Memory B cell (primary cell): Measurements from ENCODE around the gene COA8.
"Not testable (repeated sequence)": the region's sequence is repeated elsewhere in the genome, so short reads cannot be mapped to it uniquely, and the experiment has no call there.

Experiments
- ATAC-seq: fragments of 150-1000 bp; cut with Tn5 transposase; 2 replicates; pipeline ENCODE4 v1.10.0; 2021; ENCODE audit warnings: low read depth, mild to moderate bottlenecking, moderate library complexity
- DNase-seq, 2 donors: peaks; one replicate each; pipeline ENCODE4 v3.0.0; 2022; ENCODE audit warnings: low spot score in 2 of 2
- H3K27ac Mint-ChIP-seq: one replicate; pipeline ENCODE4 v1.8.0; 2022; ENCODE audit warnings: mild to moderate bottlenecking, moderate library complexity, mixed read lengths
- H3K27me3 Mint-ChIP-seq: one replicate; pipeline ENCODE4 v1.8.0; 2022; ENCODE audit warnings: mixed read lengths
- H3K36me3 Mint-ChIP-seq: one replicate; pipeline ENCODE4 v1.8.0; 2022; ENCODE audit warnings: mild to moderate bottlenecking, mixed read lengths
- H3K4me1 Mint-ChIP-seq: one replicate; pipeline ENCODE4 v1.8.0; 2022; ENCODE audit warnings: mixed read lengths
- H3K4me3 Mint-ChIP-seq: one replicate; pipeline ENCODE4 v1.8.0; 2022; ENCODE audit warnings: mild to moderate bottlenecking, moderate library complexity, mixed read lengths
- H3K9me3 Mint-ChIP-seq: one replicate; pipeline ENCODE4 v1.8.0; 2022; ENCODE audit warnings: mixed read lengths

COA8 gene

DNA sequence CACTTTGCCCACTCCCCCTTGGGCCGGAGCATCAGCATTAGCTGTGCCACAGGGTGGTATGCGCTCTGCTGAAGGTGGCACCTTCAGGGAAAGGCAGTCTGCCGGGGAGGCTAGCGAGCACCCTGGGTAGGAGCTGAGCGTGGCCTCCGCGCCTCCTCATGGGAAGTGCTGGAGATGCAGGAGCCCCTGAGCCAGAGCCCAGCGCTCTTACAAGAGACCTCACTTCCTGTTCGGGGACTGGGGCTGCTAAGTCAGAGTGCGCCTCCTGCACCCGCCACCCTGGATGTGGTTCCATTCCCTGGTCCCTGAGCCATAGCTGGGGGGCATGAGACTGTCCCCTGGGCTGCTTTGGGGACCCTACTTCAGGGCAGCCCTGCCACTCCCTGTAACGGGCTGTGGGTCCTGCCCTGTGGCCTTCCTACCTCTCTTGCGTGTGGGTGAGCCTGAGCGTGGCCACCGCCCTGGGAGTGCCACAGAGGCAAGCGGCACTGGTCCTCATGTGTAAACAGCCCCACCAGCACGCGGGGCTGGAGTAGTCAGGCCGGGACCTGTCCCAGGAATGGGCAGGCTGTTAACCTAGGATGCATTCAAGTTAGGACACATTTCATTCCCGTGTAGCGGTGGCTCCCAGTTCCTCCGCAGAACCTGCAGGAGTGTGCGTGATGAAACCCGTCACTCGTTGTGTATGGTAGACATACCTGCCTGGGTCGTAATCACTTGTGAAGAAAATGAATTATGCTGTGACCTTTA, 19.4 kb downstream of the COA8 start:
- Mint-ChIP-seq H3K4me3 (no peak overlapping the region), H3K27me3 (no peaks in the 10 kb centered on the region), H3K4me1 (no peaks in the 10 kb centered on the region), H3K36me3 (peaks cover 9% of the 10 kb centered on the region), H3K27ac (no peak overlapping the region), H3K9me3 (no peaks in the 10 kb centered on the region)
- no peak for ATAC-seq
- DNase-seq = no peak

DNA sequence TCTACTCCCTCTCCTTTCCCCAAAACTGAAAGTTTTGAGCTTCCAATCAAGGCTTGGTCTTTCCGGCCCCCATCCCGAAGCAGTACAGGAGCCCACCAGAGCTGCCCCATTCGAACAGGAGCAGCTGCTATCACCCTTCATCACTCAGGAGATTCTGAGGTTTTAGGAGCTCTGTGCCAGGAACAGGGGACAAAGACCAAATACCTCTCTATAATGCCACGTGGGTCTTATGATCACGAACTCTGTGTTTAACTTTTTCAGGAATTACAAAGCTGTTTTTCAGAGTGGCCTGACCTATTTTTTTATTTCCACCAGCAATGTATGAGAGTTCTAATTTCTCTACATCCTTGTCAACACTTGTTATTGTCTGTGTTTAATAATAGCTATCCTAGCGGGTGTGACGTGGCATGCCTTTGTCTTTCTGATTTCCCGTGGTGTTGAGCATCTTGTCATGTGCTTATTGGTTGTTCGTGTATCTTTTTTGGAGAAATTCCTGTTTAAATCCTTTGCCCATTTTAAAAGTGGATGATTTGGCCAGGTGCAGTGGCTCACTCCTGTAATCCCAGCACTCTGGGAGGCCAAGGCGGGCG, 21.7 kb downstream of the COA8 start:
- no peak overlapping the region for H3K27ac Mint-ChIP-seq
- DNase-seq (no peak), ATAC-seq (no peak)
- no peaks in the 10 kb centered on the region for H3K9me3 Mint-ChIP-seq
- no peaks in the 10 kb centered on the region for H3K4me1 Mint-ChIP-seq
- peaks cover 11% of the 10 kb centered on the region for H3K36me3 Mint-ChIP-seq
- H3K4me3 Mint-ChIP-seq = no peak overlapping the region
- H3K27me3 Mint-ChIP-seq = no peaks in the 10 kb centered on the region

DNA sequence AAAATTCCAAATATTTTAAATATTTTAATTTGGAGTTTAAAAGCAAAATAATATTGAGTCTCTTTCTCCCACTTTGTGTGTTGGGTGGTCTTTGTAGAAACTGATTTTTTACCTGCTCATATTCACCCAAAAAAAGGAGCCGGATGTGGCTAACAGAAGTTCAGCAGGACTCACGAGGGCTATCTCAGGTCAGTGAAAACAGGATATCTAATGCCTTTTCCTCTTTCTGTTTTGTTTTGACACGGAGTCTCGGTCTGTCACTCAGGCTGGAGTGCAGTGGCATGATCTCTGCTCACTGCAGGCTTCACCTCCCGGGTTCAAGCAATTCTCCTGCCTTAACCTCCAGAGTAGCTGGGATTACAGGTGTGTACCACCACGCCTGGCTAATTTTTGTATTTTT, 30.8 kb downstream of the COA8 start:
- no peaks in the 10 kb centered on the region for H3K27me3 Mint-ChIP-seq
- ATAC-seq (peak; percentile 93), DNase-seq (no peak)
- peak overlapping the region; percentile 84 for H3K4me3 Mint-ChIP-seq
- peak overlapping the region; percentile 77 for H3K27ac Mint-ChIP-seq
- H3K4me1 Mint-ChIP-seq = no peaks in the 10 kb centered on the region
- peaks cover 3% of the 10 kb centered on the region for H3K36me3 Mint-ChIP-seq
- H3K9me3 Mint-ChIP-seq = no peaks in the 10 kb centered on the region

DNA sequence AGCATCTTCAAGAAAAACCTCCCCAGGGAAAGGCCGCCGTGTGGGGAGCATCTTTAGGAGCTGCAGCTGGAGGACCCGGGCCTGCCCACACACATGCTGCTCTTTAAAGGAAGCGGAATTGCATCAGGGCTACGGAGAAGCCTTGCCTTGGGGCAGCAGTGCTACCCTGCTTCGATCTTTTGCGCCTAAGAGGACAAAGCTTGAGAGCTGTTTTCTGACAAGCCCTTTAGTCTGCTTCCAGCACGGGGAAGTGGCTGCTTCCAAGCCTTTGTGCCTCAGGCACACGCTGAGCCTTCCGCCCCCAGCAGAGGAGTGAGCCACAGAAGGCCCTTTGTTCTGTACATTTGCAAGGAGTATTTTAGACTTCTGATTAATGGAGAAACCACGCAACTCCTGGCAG, 31.5 kb downstream of the COA8 start:
- Mint-ChIP-seq H3K27ac (no peak overlapping the region), H3K27me3 (no peaks in the 10 kb centered on the region), H3K36me3 (peaks cover 3% of the 10 kb centered on the region), H3K9me3 (no peaks in the 10 kb centered on the region), H3K4me1 (no peaks in the 10 kb centered on the region), H3K4me3 (peak overlapping the region; percentile 60)
- no peak for ATAC-seq
- no peak for DNase-seq

DNA sequence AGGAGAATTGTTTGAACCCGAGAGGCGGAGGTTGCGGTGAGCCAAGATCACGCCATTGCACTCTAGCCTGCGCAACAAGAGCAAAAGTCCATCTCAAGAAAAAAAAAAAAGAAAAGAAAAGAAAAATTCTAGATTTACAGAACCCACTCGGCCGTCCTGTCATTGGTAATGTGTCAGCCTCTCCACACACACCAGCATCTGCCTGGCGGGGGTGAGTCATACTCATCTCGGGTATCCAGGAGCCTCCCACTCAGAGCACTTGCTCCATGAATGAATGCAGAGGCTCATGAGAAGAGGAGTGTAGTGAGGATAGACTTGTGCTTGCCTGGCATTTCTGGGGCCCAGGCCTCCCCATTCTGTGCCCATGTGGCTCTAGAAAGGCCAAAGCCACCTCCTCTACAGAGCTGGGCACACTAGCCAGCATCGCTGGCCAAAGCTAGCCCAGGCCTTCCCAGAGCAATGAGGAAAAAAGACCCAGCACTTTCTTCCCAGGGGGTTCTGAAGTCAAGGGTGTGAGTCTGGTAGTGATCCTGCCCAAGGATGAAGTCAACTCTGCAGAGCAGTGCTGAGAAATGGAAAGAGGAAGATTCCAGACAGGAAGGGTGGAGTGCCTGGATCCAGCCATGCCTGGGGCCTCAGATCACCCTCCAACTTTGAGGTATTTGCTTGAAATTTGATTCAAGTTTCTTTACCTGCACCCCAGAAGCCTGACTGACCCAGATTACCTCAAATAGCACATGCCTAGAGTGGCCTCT, 35.0 kb downstream of the COA8 start:
- Mint-ChIP-seq H3K36me3 (peaks cover 3% of the 10 kb centered on the region), H3K4me3 (no peak overlapping the region), H3K4me1 (no peaks in the 10 kb centered on the region), H3K27ac (no peak overlapping the region), H3K9me3 (no peaks in the 10 kb centered on the region), H3K27me3 (no peaks in the 10 kb centered on the region)
- DNase-seq (no peak), ATAC-seq (no peak)

DNA sequence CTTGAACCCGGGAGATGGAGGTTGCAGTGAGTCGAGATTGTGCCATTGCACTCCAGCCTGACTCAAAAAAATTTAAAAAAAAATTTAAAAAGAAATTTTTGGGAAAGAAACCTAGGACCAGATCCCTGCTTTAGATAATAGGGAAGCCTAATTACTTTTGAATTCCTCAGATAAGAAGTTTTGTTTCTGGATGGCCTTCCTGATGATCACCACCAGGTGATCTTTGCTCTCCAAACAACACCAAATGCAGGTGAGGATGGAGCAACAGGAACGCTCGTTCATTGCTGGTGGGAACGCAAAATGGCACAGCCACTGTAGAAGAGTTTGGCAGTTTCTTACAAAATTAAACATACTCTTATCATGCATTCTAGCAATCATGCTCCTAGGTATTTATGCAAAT, 37.7 kb downstream of the COA8 start:
- no peak overlapping the region for H3K27ac Mint-ChIP-seq
- no peak for ATAC-seq
- no peak overlapping the region for H3K4me3 Mint-ChIP-seq
- no peaks in the 10 kb centered on the region for H3K27me3 Mint-ChIP-seq
- H3K4me1 Mint-ChIP-seq = no peaks in the 10 kb centered on the region
- peaks cover 3% of the 10 kb centered on the region for H3K36me3 Mint-ChIP-seq
- no peak for DNase-seq
- H3K9me3 Mint-ChIP-seq = no peaks in the 10 kb centered on the region

DNA sequence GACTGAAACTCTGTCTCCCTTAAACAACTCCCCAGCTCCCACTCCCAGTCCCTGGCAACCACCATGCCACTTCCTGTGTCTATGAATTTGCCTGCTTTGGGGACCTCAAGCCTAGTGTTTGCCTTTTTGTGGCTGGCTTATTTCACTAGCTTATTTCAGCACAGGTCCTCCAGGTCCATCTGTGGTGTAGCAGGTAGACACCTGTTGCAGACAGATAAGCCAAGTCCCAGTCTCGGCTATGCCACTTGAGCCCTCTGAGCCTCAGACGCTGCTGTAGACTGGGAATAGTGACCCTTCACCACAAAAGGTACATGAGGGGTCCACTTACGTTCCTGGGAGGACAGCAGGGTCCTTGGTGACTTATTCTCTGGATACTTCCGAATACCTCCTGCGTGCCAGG, 41.9 kb downstream of the COA8 start:
- peaks cover 2% of the 10 kb centered on the region for H3K27me3 Mint-ChIP-seq
- peaks cover 16% of the 10 kb centered on the region for H3K4me1 Mint-ChIP-seq
- H3K36me3 Mint-ChIP-seq = no peaks in the 10 kb centered on the region
- H3K27ac Mint-ChIP-seq = no peak overlapping the region
- no peak overlapping the region for H3K4me3 Mint-ChIP-seq
- H3K9me3 Mint-ChIP-seq = no peaks in the 10 kb centered on the region
- ATAC-seq (no peak), DNase-seq (no peak)

DNA sequence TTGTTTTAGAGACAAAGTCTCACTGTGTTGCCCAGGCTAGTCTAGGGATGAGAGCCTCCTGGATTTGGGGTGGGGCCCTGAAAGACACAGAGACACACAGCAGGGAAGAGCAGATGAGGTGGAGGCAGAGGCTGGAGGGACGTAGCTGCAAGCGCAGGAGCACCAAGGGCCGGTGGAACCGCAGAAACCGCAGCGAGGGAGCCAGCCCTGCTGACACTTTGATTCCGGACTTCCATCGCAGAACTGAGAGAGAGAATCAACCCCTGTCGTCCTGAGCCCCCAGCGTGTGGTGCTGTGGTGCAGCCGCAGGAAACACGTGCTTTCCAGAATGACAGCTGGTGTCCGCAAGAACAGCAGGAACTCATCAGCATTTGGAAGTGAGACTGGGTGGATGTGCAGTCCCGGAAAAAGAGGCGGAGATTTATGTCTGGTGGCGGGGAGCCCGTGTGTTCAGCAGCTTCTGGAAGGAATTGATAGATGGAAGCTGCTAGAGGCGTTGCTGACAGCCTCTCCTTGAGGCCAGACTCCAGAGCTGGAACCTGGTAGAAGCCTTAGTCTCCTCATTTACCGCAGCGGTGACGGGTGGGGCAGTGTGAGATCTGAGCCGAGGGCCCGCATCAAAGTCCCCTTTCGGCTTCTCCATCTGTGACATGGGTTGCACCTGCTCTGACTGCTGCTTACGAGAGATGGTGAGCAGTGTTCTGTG, 44.4 kb downstream of the COA8 start:
- Mint-ChIP-seq H3K9me3 (peaks cover 5% of the 10 kb centered on the region), H3K27me3 (peaks cover 4% of the 10 kb centered on the region), H3K36me3 (peaks cover 6% of the 10 kb centered on the region), H3K4me1 (peaks cover 16% of the 10 kb centered on the region), H3K27ac (peak overlapping the region; percentile 29), H3K4me3 (peak overlapping the region; percentile 84)
- ATAC-seq (peak; percentile 91), DNase-seq (peak; percentile 34 to 37)

DNA sequence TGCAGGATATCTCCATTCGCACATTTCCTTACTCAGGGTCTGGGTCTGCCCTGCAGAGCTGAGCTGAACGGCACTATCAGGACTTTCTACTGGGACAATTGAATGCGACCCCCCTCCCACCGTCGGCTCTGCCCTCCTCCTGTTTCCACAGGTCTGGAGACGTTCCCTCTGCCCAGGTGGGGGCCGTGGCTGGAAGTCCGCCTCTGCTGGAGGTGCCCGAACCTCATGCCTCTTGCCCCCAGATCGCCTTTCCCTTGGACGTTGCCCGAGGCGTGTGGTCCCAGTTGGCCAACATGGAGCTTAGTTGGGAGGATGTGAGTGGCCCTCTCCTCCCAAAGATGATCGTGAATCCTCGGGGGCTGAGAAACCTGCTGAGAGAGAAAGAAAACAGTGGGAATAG, 45.1 kb downstream of the COA8 start:
- ATAC-seq = no peak
- peaks cover 16% of the 10 kb centered on the region for H3K4me1 Mint-ChIP-seq
- peaks cover 4% of the 10 kb centered on the region for H3K27me3 Mint-ChIP-seq
- peak overlapping the region; percentile 84 for H3K4me3 Mint-ChIP-seq
- H3K9me3 Mint-ChIP-seq = peaks cover 5% of the 10 kb centered on the region
- DNase-seq = no peak
- H3K27ac Mint-ChIP-seq = no peak overlapping the region
- peaks cover 6% of the 10 kb centered on the region for H3K36me3 Mint-ChIP-seq

DNA sequence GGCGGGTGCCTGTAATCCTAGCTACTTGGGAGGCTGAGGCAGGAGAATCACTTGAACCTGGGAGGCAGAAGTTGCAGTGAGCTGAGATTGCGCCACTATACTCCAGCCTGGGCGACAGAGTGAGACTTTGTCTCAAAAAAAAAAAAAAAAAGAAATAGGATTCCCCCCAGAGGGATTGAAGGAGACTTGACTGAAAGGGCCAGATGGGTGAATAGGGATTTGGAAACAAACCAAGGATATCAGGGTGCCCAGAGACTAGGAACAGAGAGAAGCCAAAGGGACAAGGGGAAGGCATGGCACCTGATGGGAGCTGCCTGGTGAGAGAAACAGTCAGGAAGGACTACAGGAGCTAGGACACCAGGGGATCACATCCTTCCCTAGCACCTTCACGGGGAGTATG, 46.3 kb downstream of the COA8 start:
- H3K4me1 Mint-ChIP-seq = peaks cover 16% of the 10 kb centered on the region
- not testable (repeated sequence) for H3K27me3 Mint-ChIP-seq, H3K9me3 Mint-ChIP-seq, DNase-seq, H3K36me3 Mint-ChIP-seq, H3K4me3 Mint-ChIP-seq, ATAC-seq, H3K27ac Mint-ChIP-seq

DNA sequence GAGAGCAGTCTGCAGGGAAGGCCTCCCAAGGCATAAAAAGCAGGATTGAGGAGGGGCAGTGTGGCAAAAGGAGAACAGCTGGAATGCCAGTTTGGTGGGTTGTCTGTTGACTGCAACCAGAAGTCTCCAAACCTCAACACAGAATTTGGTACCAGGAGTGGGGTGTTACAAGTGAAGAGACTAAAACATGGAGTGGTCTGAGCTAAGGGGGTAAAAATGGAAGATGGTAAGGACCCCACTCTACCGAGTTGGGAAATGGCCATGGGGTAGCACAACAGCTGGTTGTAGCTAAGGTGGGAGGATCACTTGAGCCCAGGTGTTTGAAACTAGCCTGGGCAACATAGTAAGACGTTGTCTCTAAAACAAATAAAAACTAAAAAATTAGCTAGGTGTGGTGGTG, 48.5 kb downstream of the COA8 start:
- ATAC-seq = no peak
- Mint-ChIP-seq H3K4me1 (peaks cover 16% of the 10 kb centered on the region), H3K36me3 (peaks cover 6% of the 10 kb centered on the region), H3K27ac (no peak overlapping the region), H3K4me3 (no peak overlapping the region), H3K9me3 (peaks cover 5% of the 10 kb centered on the region), H3K27me3 (peaks cover 4% of the 10 kb centered on the region)
- no peak for DNase-seq

DNA sequence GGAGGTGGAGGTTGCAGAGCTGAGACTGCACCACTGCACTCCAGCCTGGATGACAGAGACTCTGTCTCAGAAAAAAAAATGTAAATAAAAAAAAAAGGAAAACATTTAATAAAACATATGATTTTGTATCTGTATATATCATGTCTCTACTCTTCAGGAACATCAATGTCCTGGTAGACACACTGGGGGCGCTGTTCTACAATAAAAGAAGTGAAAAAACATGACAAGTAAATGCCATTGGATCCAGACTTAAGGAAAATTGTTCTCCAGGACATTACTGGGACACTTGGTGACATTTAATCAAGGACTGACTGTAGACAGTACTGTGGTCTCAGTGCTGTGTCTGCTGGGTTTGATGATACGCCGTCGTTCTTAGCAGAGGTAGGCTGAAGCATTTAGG, 50.8 kb downstream of the COA8 start:
- H3K9me3 Mint-ChIP-seq = peaks cover 5% of the 10 kb centered on the region
- H3K27ac Mint-ChIP-seq = no peak overlapping the region
- peaks cover 6% of the 10 kb centered on the region for H3K36me3 Mint-ChIP-seq
- DNase-seq = no peak
- no peaks in the 10 kb centered on the region for H3K4me1 Mint-ChIP-seq
- no peak overlapping the region for H3K4me3 Mint-ChIP-seq
- H3K27me3 Mint-ChIP-seq = peaks cover 2% of the 10 kb centered on the region
- no peak for ATAC-seq

DNA sequence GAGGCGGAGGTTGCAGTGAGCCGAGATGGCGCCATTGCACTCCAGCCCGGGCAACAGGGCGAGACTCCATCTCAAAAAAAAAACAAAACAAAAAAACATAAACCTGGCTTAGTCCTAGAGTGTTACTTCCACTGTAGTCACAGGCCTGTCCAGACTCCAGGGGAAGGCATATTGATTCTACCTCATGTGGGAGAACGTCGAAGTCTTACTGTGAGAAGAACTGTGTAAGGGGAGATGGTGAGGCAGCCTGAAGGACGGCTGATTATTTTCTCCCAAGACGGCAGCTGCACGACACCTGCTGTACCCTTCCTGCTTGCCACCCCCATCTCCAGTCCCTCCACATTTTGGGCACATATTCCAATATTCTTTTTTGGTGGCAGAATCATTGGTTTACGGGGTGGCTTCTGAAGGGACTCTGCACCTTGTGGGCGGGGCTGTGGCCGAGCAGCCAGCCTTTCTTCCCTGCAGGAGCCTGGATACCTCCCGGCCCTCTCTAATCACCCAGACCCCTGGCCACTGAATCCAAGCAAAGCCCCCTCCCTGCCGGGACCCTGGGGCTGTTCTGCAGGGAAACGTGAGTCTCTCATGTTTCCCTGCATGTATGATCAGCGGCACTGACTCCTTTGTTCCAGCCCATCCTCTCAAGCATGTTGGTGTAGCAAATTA, 54.0 kb downstream of the COA8 start:
- no peaks in the 10 kb centered on the region for H3K27me3 Mint-ChIP-seq
- no peak overlapping the region for H3K27ac Mint-ChIP-seq
- H3K4me1 Mint-ChIP-seq = peaks cover 2% of the 10 kb centered on the region
- no peak overlapping the region for H3K4me3 Mint-ChIP-seq
- ATAC-seq (no peak), DNase-seq (no peak)
- H3K36me3 Mint-ChIP-seq = no peaks in the 10 kb centered on the region
- H3K9me3 Mint-ChIP-seq = no peaks in the 10 kb centered on the region

DNA sequence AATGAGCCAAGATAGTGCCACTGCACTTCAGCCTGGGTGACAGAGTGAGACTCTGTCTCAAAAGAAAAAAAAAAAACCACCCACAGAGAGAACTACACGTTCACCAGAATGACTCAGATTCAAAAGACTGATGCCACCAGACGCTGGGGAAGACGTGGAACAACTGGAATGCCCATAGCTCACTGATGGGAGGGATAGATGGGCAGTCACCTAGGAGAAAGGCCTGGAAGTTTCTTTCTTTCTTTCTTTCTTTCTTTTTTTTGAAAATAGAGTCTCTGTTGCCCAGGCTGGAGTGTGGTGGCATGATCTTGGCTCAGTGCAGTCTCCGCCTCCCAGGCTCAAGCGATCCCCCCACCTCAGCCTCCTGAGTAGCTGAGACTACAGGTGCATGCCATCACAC, 56.3 kb downstream of the COA8 start:
- H3K9me3 Mint-ChIP-seq = no peaks in the 10 kb centered on the region
- H3K27me3 Mint-ChIP-seq = no peaks in the 10 kb centered on the region
- no peak overlapping the region for H3K4me3 Mint-ChIP-seq
- no peak for DNase-seq
- H3K4me1 Mint-ChIP-seq = peaks cover 12% of the 10 kb centered on the region
- ATAC-seq = no peak
- H3K27ac Mint-ChIP-seq = no peak overlapping the region
- H3K36me3 Mint-ChIP-seq = no peaks in the 10 kb centered on the region
